HG03135 (cell line): Measurements from ENCODE around the gene RBM17.
A peak's percentile ranks its signal among the peaks of the same experiment; 100 is the strongest.
"Not testable (repeated sequence)": the region's sequence is repeated elsewhere in the genome, so short reads cannot be mapped to it uniquely, and the experiment has no call there.

Experiments used
- ATAC-seq: cut with Tn5 transposase; IDR thresholded peaks from one replicate; pipeline ENCODE4 v1.9.1; 2021; ENCODE audit warnings: mild to moderate bottlenecking, moderate library complexity; ENCODE audit not compliant: unreplicated experiment

The RBM17 gene

GRCh38 chr10:6135039-6135438, 46.2 kb downstream of the RBM17 start:
- ATAC-seq, result no peak

- no peak for ATAC-seq
These were observed 46.8 kb downstream of the RBM17 start for GRCh38 chr10:6135589-6136168.

GRCh38 chr10:6136215-6137201, 47.7 kb downstream of the RBM17 start:
- peak; percentile 39 for ATAC-seq

- ATAC-seq, result no peak
These were observed 49.6 kb downstream of the RBM17 start for GRCh38 chr10:6138456-6138855.

GRCh38 chr10:6139470-6139869, 50.6 kb downstream of the RBM17 start:
- no peak for ATAC-seq

- no peak for ATAC-seq
These were observed 51.5 kb downstream of the RBM17 start for GRCh38 chr10:6140141-6140841.

GRCh38 chr10:6140965-6141295, 52.1 kb downstream of the RBM17 start:
- ATAC-seq, result peak; percentile 0

GRCh38 chr10:6141296-6142151, 52.7 kb downstream of the RBM17 start:
- ATAC-seq, result peak; percentile 50

GRCh38 chr10:6142186-6142585, 53.4 kb downstream of the RBM17 start:
- not testable (repeated sequence) for ATAC-seq

GRCh38 chr10:6142644-6143043, 53.8 kb downstream of the RBM17 start:
- no peak for ATAC-seq

GRCh38 chr10:6143181-6143580, 54.3 kb downstream of the RBM17 start:
- no peak for ATAC-seq

GRCh38 chr10:6144406-6145165, 55.8 kb downstream of the RBM17 start:
- peak; percentile 76 for ATAC-seq

- peak; percentile 4 for ATAC-seq
These were observed 56.5 kb downstream of the RBM17 start for GRCh38 chr10:6145166-6145987.

- ATAC-seq, result no peak
These were observed 57.4 kb downstream of the RBM17 start for GRCh38 chr10:6146013-6146785.

- ATAC-seq, result no peak
These were observed 58.1 kb downstream of the RBM17 start for GRCh38 chr10:6146921-6147320.

GRCh38 chr10:6148251-6148701, 59.4 kb downstream of the RBM17 start:
- no peak for ATAC-seq

GRCh38 chr10:6148908-6149307, 60.1 kb downstream of the RBM17 start:
- ATAC-seq, result no peak
